Uterus (tissue), 2 donors: ENCODE measurements around the gene CRYBG1.

Experiments used
- CTCF ChIP-seq, 4 experiments: fragments of 200-600 bp in 2 of 4; fragments of 450-650 bp in 2 of 4; sonication (generic) in 2 of 4; IDR thresholded peaks; one replicate each; pipeline ENCODE4 v1.5.1; 2016 to 2019; ENCODE audit warnings: antibody characterized with exemption in 4 of 4, mild to moderate bottlenecking in 2 of 4, moderate library complexity in 1 of 4
- POLR2A ChIP-seq, 2 donors: fragments of 450-650 bp; IDR thresholded peaks; one replicate each; pipeline ENCODE4 v1.6.1; 2016; ENCODE audit warnings: antibody characterized with exemption in 2 of 2, mild to moderate bottlenecking in 1 of 2, moderate library complexity in 1 of 2

- no peak for TF ChIP-seq POLR2A (IDR thresholded peaks at IDR 0.05)
- no peak for TF ChIP-seq CTCF (IDR thresholded peaks at IDR 0.05)
Observed at GRCh38 chr6:106536357-106536756, 175.8 kb downstream of the CRYBG1 start.
